Measurements from ENCODE around the gene XPNPEP1. TPM values are rescaled to one million over a fixed set of nuclear protein-coding genes. Genes with fewer than 3 reads are reported as not detected.
A peak's percentile ranks its signal among the peaks of the same experiment; 100 is the strongest.

Gene XPNPEP1
- 10 to 100 TPM; 13.9 to 57.8 (median 29.4) TPM for total RNA-seq
- long read RNA-seq, partial matches to known transcripts, result 1 of 6 reads
- long read RNA-seq, other reads (novel, unspliced or antisense), result 1 of 6 reads

DNA sequence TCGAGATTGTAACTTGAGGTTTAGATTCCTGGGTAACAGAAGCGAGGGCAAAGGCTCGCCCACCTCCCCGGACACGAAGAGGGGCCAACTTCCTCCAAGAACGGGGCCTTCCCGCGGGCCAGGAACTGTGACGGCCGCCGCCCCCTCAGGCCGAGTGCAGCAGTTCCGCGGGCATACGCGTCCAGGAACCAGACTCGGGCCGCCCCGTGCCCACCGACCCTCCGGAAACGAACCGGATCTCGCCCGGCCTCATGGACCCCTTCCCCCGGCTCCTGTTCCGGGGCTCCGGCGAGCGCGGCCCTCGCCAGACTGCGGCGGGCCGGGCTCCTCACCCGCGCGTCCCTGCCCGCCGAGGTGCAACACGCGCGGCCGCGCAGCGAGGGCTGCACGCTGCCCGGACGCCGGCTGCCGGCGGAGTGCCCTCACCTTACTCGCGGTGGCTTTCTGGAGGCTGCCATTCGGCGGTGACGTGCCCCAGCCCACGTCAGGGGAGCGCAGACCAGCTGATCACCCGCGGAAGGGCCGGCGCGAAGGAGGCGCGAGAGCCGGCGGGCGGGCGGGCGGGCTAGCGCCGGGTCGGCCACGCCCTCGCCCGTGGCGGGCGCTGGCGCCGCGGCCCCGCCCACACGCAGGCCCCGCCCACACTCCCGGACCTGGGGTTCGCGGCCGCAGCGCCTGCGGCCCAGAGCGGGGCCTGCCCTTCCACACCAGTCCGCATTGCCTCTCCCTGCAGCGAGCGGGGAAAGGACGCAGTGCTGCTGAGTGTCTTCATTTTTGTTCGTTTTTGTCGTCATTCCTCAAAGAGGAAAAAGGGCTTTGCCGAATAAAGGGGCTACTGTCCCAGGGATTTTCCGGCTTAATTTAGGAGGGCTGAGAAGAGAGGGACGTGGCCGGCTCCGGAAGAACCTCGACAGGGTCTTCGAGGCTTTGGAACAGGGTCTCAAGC, at the start of gene XPNPEP1:
Gene XPNPEP1 (minus strand): TSS at position 536 of the 946 bp plus-strand sequence. CDS start 78 bp downstream, at position 458.
- no peaks in the 10 kb centered on the region for H3K9me3 ChIP-seq
- H3K36me3 ChIP-seq, result no peaks in the 10 kb centered on the region
- ATAC-seq, result peak; percentile 98 to 99 (median 98)
- H3K4me1 ChIP-seq, result peaks cover 0 to 8% (median 0%) of the 10 kb centered on the region in 4 donors
- WGBS (ENCODE audit: insufficient coverage, low coverage, low lambda C conversion rate, missing lambda C conversion rate), result 18% methylated on average over 17 of the region's 105 CpGs
- no peaks in the 10 kb centered on the region for H3K27me3 ChIP-seq
- intact Hi-C loops (cut with DNase I), result no loop called here
- TF ChIP-seq, protein P1, sequence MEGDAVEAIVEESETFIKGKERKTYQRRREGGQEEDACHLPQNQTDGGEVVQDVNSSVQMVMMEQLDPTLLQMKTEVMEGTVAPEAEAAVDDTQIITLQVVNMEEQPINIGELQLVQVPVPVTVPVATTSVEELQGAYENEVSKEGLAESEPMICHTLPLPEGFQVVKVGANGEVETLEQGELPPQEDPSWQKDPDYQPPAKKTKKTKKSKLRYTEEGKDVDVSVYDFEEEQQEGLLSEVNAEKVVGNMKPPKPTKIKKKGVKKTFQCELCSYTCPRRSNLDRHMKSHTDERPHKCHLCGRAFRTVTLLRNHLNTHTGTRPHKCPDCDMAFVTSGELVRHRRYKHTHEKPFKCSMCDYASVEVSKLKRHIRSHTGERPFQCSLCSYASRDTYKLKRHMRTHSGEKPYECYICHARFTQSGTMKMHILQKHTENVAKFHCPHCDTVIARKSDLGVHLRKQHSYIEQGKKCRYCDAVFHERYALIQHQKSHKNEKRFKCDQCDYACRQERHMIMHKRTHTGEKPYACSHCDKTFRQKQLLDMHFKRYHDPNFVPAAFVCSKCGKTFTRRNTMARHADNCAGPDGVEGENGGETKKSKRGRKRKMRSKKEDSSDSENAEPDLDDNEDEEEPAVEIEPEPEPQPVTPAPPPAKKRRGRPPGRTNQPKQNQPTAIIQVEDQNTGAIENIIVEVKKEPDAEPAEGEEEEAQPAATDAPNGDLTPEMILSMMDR (IDR thresholded peaks at IDR 0.05), result no peak
- peak; percentile 96 for TF ChIP-seq POLR2A (IDR thresholded peaks at IDR 0.05)
- DNase-seq, result peak; percentile 91 to 93 (median 93)
- peak within 1 kb of the TSS; percentile 89 to 96 (median 93) for H3K4me3 ChIP-seq
- peak within 1 kb of the TSS; percentile 91 to 98 (median 95) for H3K27ac ChIP-seq

DNA sequence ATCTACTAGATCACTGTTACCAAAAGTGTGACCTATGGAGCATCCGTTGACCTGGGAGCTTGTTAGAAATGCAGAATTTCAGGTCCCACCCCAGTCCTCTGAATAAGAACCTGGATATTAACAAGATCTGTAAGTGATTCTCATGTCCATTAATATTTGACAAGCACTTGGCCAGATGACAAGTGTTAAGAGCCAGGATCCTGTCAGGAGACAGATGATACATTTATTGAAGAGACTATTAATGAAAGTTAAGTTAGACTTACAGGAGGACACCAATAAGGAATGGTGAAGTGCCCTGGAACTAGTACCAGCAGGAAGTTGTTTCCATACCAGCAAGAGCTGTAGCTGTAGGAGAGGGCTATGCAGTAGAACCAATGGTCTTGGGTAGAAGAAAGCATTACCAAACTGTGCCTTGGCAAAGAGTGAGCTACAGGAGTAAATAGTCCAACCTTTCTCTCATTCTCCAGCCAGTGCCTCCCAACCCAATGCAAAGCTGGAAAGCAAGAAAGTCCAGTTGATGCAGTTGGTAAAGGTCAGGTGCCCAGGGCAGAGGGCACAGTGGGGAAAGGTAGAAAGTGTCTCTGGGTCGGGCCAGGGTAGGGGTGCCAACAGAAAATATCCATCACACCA, 49.2 kb upstream of the XPNPEP1 start:
- H3K4me3 ChIP-seq, result no peak overlapping the region
- DNase-seq (no peak), ATAC-seq (peak in 2 of 4 donors; percentile 39 to 52)
- WGBS (ENCODE audit: insufficient coverage, low coverage, low lambda C conversion rate, missing lambda C conversion rate), result 66% methylated on average over 2 of the region's 2 CpGs
- peaks cover 0 to 36% (median 0%) of the 10 kb centered on the region in 4 donors for H3K4me1 ChIP-seq
- peaks cover 0 to 2% of the 10 kb centered on the region in 2 donors for H3K27me3 ChIP-seq
- no peaks in the 10 kb centered on the region for H3K36me3 ChIP-seq
- intact Hi-C loops (cut with DNase I), result no loop called here
- H3K27ac ChIP-seq, result no peak overlapping the region
- H3K9me3 ChIP-seq, result no peaks in the 10 kb centered on the region
- no peak for TF ChIP-seq POLR2A (IDR thresholded peaks at IDR 0.05)
- TF ChIP-seq, protein P1 (IDR thresholded peaks at IDR 0.05), result no peak

DNA sequence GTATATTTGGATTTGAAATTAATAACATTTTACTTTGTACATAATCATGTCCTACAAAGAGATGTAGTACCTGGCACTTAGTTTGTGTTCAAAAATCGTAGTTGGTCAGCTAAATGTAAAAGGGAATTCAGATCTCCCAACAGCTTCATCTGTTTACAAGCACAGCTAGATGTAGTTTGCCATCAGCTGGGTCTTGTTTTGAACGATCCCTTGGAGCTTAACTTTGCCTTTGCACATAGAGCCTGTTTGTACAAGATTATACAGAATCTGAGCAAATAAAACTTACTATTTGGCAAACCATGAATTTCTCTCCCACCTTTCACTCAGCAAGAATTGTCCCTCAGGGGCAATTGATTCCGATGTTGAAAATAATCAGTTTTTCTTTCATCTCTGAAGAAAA, 48.3 kb upstream of the XPNPEP1 start:
- intact Hi-C loops (cut with DNase I), result no loop called here
- peaks cover 0 to 37% (median 0%) of the 10 kb centered on the region in 4 donors for H3K4me1 ChIP-seq
- 32% methylated on average over 3 of the region's 3 CpGs for WGBS (ENCODE audit: insufficient coverage, low coverage, low lambda C conversion rate, missing lambda C conversion rate)

DNA sequence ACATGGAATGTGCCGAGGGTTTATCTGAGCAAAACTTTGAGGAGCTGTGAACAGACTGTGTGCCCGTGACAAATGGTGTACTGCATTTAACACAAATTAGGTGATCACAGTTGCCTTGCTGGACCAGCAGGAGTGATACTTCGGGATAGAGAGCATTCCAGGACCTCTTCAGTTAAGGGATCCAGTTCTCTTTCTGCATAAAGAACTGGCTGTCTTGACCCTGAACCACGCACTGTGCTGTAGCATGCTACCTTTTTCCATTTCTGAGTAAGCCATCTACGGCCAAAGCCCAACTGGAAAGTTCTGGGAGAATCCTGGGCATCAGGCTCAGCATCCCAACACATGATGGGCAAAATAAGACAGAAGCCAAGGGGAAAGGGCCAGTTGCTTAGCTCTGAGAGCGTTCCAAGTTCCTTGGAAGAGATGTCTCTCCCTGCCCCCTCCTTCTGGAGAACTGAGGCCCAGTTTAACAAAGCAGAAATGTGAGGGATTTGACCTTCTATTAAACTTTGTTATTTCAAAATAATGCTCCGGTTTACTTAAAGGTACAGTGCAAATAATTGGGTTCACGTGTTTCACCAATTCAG, 46.5 kb upstream of the XPNPEP1 start:
- TF ChIP-seq, protein P1 (IDR thresholded peaks at IDR 0.05), result no peak
- no peak for TF ChIP-seq POLR2A (IDR thresholded peaks at IDR 0.05)
- Histone ChIP-seq H3K27ac (no peak overlapping the region), H3K27me3 (peaks cover 0 to 2% of the 10 kb centered on the region in 2 donors), H3K36me3 (no peaks in the 10 kb centered on the region), H3K4me3 (no peak overlapping the region), H3K9me3 (no peaks in the 10 kb centered on the region), H3K4me1 (peaks cover 0 to 44% (median 4%) of the 10 kb centered on the region in 4 donors)
- no peak for DNase-seq
- 73% methylated on average over 6 of the region's 8 CpGs for WGBS (ENCODE audit: insufficient coverage, low coverage, low lambda C conversion rate, missing lambda C conversion rate)
- ATAC-seq, result no peak
- intact Hi-C loops (cut with DNase I), result no loop called here

More for the DNA sequence above, 48.3 kb upstream of the XPNPEP1 start:
- TF ChIP-seq, protein P1 (IDR thresholded peaks at IDR 0.05), result no peak
- no peak for TF ChIP-seq POLR2A (IDR thresholded peaks at IDR 0.05)
- Histone ChIP-seq H3K27ac (no peak overlapping the region), H3K36me3 (no peaks in the 10 kb centered on the region), H3K4me3 (no peak overlapping the region), H3K9me3 (no peaks in the 10 kb centered on the region), H3K27me3 (peaks cover 0 to 2% of the 10 kb centered on the region in 2 donors)
- no peak for DNase-seq
- ATAC-seq, result no peak
